SU-DHL-6 (cell line): ENCODE results near the gene MAPK14.

Experiments
- H2AFZ ChIP-seq: fragments of 200-600 bp; sonication (generic); 2 replicates; pipeline ENCODE4 v1.6.1; 2014; ENCODE audit warnings: low read depth, mild to moderate bottlenecking, moderate library complexity, mixed read lengths, antibody characterized with exemption, low read length; ENCODE audit not compliant: severe bottlenecking
- H3F3A ChIP-seq: fragments of 200-600 bp; shearing (Covaris generic); 2 replicates; pipeline ENCODE4 v1.6.0; 2016; ENCODE audit warnings: antibody characterized with exemption, mild to moderate bottlenecking; ENCODE audit not compliant: insufficient read depth
- H3K27ac ChIP-seq: fragments of 200-600 bp; sonication (generic); 2 replicates; pipeline ENCODE4 v1.5.1; 2016; ENCODE audit warnings: low read depth, mild to moderate bottlenecking, low read length, moderate library complexity, mixed read lengths
- H3K27me3 ChIP-seq: fragments of 200-600 bp; sonication (generic), shearing (Covaris generic); 2 replicates; pipeline ENCODE4 v1.6.0; 2014; ENCODE audit warnings: mild to moderate bottlenecking, low read length
- H3K36me3 ChIP-seq: fragments of 200-600 bp; sonication (generic); 2 replicates; pipeline ENCODE4 v1.6.1; 2014; ENCODE audit warnings: mild to moderate bottlenecking, low read length, mixed read lengths
- H3K4me2 ChIP-seq: fragments of 300-600, 200-600 bp; shearing (Covaris generic), sonication (generic); 2 replicates; pipeline ENCODE4 v1.6.0; 2014; ENCODE audit warnings: low read length, low read depth, mild to moderate bottlenecking; ENCODE audit not compliant: poor library complexity, severe bottlenecking
- H3K4me3 ChIP-seq: fragments of 200-600 bp; sonication (generic); 2 replicates; pipeline ENCODE4 v1.5.1; 2014; ENCODE audit warnings: antibody characterized with exemption, low read length, mild to moderate bottlenecking, mixed read lengths; ENCODE audit not compliant: insufficient read depth, poor library complexity, severe bottlenecking
- H3K79me2 ChIP-seq: fragments of 200-600 bp; sonication (generic); 2 replicates; pipeline ENCODE4 v1.6.1; 2014; ENCODE audit warnings: mild to moderate bottlenecking, low read length, moderate library complexity; ENCODE audit not compliant: insufficient read depth
- H3K9ac ChIP-seq: fragments of 200-600 bp; sonication (generic); 2 replicates; pipeline ENCODE4 v1.7.0; 2014; ENCODE audit warnings: mild to moderate bottlenecking, low read length
- H3K9me2 ChIP-seq: fragments of 200-600 bp; sonication (generic); replicated peaks from 2 replicates; pipeline ENCODE4 v1.6.1; 2014; ENCODE audit warnings: low read length; ENCODE audit not compliant: insufficient read depth
- H3K9me3 ChIP-seq: fragments of 200-600 bp; sonication (generic); 2 replicates; pipeline ENCODE4 v1.6.1; 2014; ENCODE audit warnings: low read length, mixed read lengths; ENCODE audit not compliant: insufficient read depth
- H4K20me1 ChIP-seq: fragments of 200-600 bp; sonication (generic); 2 replicates; pipeline ENCODE4 v1.6.1; 2014; ENCODE audit warnings: low read depth, mild to moderate bottlenecking, antibody characterized with exemption, low read length, moderate library complexity, mixed read lengths
- EZH2phosphoT487 ChIP-seq: fragments of 200-600 bp; sonication (generic), shearing (Covaris generic); conservative IDR thresholded peaks from 2 replicates; pipeline ENCODE4 v1.6.1; 2018; ENCODE audit warnings: mild to moderate bottlenecking, antibody characterized with exemption, low read length, moderate library complexity, mixed read lengths
- TF ChIP-seq, protein P1 (sequence below): fragments of 200-600 bp; sonication (generic); IDR thresholded peaks from one replicate; pipeline ENCODE4 v1.5.1; 2017; ENCODE audit warnings: antibody characterized with exemption, mild to moderate bottlenecking, low read length, moderate library complexity; ENCODE audit not compliant: insufficient read depth, poor library complexity, severe bottlenecking

The MAPK14 gene

DNA sequence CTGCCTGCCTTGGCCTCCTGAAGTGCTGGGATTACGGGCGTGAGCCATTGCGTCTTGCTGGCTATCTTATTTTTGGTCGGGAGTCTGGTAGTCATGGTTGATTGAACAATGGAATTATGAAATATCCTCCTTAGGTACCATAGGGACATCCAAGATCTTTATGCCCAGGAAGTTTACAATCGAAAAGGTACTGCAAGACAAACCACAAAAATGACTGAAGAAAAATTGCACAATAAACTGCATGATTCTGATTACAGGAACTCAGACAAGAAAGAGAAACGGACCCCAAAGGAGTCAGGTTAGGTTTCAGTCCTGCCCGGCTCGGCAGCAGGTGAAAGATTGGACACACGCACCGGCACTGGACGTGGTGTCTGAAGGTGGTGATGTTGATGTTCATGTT lies 8.4 kb upstream of the MAPK14 start:
- Histone ChIP-seq H3K79me2 (no peaks in the 10 kb centered on the region), H3K27me3 (no peaks in the 10 kb centered on the region), H4K20me1 (no peaks in the 10 kb centered on the region), H3K36me3 (no peaks in the 10 kb centered on the region), H3K9ac (no peak overlapping the region), H3K9me2 (no peaks in the 10 kb centered on the region), H3K27ac (no peak overlapping the region), H3K4me3 (no peak overlapping the region), H2AFZ (no peak overlapping the region), H3K9me3 (no peaks in the 10 kb centered on the region), H3F3A (no peaks in the 10 kb centered on the region), H3K4me2 (no peak overlapping the region)
- TF ChIP-seq, protein P1, sequence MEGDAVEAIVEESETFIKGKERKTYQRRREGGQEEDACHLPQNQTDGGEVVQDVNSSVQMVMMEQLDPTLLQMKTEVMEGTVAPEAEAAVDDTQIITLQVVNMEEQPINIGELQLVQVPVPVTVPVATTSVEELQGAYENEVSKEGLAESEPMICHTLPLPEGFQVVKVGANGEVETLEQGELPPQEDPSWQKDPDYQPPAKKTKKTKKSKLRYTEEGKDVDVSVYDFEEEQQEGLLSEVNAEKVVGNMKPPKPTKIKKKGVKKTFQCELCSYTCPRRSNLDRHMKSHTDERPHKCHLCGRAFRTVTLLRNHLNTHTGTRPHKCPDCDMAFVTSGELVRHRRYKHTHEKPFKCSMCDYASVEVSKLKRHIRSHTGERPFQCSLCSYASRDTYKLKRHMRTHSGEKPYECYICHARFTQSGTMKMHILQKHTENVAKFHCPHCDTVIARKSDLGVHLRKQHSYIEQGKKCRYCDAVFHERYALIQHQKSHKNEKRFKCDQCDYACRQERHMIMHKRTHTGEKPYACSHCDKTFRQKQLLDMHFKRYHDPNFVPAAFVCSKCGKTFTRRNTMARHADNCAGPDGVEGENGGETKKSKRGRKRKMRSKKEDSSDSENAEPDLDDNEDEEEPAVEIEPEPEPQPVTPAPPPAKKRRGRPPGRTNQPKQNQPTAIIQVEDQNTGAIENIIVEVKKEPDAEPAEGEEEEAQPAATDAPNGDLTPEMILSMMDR, result no peak
- no peak for TF ChIP-seq EZH2phosphoT487

DNA sequence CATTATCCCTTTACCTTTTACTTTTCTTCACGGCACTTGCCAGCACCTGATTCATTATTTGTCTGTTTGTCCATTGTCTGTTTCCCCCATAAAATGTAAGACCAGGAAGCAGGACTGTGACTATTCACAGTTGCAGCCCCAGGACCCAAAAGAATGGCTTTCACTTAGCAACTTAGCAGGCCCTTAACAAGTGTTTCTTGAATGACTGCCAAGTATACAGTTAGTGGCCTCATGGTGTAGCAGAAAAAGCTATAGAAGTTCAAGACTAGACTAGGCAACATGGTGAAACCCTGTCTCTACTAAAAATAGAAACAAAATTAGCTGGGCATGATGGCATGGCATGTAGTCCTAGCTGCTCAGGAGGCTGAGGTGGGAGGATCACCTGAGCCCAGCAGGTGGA lies 7.5 kb upstream of the MAPK14 start:
- Histone ChIP-seq H3F3A (no peaks in the 10 kb centered on the region), H3K4me3 (no peak overlapping the region), H2AFZ (no peak overlapping the region), H3K27ac (no peak overlapping the region), H3K27me3 (no peaks in the 10 kb centered on the region), H3K9ac (no peak overlapping the region), H3K79me2 (no peaks in the 10 kb centered on the region), H3K4me2 (no peak overlapping the region), H3K36me3 (no peaks in the 10 kb centered on the region), H4K20me1 (no peaks in the 10 kb centered on the region), H3K9me3 (no peaks in the 10 kb centered on the region), H3K9me2 (no peaks in the 10 kb centered on the region)
- TF ChIP-seq, protein P1, result no peak
- no peak for TF ChIP-seq EZH2phosphoT487

DNA sequence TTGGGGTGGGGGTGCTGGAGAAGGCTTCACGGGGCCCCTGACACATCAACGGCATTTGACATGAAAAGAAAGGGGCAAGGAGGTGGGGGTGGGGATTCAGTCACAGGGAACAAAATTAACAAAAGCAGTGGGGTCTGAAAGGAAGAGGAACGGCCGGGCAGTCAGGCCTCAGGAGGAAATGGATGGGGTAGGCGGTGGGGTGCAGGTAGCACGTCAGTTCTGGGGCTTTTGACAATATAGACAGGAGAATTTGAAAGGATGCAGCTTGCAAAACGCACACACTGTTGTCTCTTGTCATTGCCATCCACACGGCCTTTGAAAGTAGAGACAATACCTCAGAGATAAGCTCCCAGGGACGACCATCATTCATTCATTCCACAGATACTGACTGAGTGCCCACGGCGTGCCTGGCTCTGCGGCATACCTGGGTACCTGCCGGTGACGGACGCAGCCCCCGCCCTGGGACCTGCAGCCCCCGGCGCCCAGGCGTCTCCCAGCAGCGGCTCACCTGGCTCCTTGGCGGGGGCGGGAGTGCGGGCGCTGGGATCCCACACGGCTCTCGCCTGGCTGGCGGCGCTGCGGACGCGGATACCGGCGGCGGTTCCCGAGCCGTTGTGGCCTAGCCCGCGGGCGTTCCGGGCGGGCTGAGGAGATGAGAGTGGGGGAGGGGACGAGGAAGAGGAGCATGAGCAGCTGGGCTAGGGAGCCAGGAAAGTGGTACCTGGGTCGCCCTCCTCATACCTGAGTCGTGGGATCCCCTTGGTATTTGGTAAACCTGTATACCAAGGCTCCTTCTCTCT lies 3.4 kb upstream of the MAPK14 start, which contains the start of gene SLC26A8:
TSS of gene SLC26A8 (minus strand) at position 646 of the 800 bp plus-strand sequence. CDS start 4,934 bp downstream, outside the sequence.
- Histone ChIP-seq H3K79me2 (peaks cover 16% of the 10 kb centered on the region), H3F3A (no peaks in the 10 kb centered on the region; the same call in 1 of the 2 replicates), H4K20me1 (peaks cover 3% of the 10 kb centered on the region; the same call in 1 of the 2 replicates), H3K27me3 (no peaks in the 10 kb centered on the region), H3K4me2 (no peak within 1 kb of the TSS), H3K4me3 (no peak within 1 kb of the TSS), H3K27ac (no peak within 1 kb of the TSS), H3K9me3 (no peaks in the 10 kb centered on the region), H3K9me2 (no peaks in the 10 kb centered on the region), H3K9ac (no peak within 1 kb of the TSS), H2AFZ (no peak within 1 kb of the TSS), H3K36me3 (peaks cover 2% of the 10 kb centered on the region; the same call in 1 of the 2 replicates)
- TF ChIP-seq, protein P1, result no peak
- no peak for TF ChIP-seq EZH2phosphoT487
